A673 (cell line): ENCODE results near the gene SELENON. TPM values are rescaled to one million over a fixed set of nuclear protein-coding genes. Genes with fewer than 3 reads are reported as not detected.

ENCODE experiments used
- BruUV-seq: library from RNA; stranded (reverse); fragments of 400-500 nt; replicated peaks from 2 replicates; lab custom pipeline; 2021; lab: Mats Ljungman, UMichigan
- CTCF ChIA-PET: fragments of 300-600 bp; sonication (Branson Sonifier 250); formaldehyde crosslinking; loops from one replicate; lab custom pipeline; 2022; ENCODE audit warnings: antibody characterized with exemption; lab: Charles Lee
- POLR2A ChIA-PET: fragments of 300-600 bp; sonication (Branson Sonifier 250); formaldehyde crosslinking; loops from one replicate; lab custom pipeline; 2022; ENCODE audit warnings: antibody characterized with exemption; ENCODE audit not compliant: low non-redundant PET; lab: Charles Lee
- DNase-seq: peaks from one replicate; pipeline ENCODE4 v3.0.0-alpha.2; 2015; ENCODE audit warnings: low spot score
- H3K27ac ChIP-seq: fragments of 200-600 bp; sonication (generic); 2 replicates; pipeline ENCODE4 v1.5.1; 2016; ENCODE audit warnings: mixed run types, low read depth, mild to moderate bottlenecking, mixed read lengths, antibody characterized with exemption, low read length; ENCODE audit not compliant: poor library complexity, severe bottlenecking
- H3K27me3 ChIP-seq: fragments of 200-600 bp; sonication (generic); replicated peaks from 2 replicates; pipeline ENCODE4 v1.6.1; 2017; ENCODE audit warnings: mixed run types, low read depth, mild to moderate bottlenecking, mixed read lengths, antibody characterized with exemption, low read length; ENCODE audit not compliant: insufficient read depth, poor library complexity
- H3K36me3 ChIP-seq: fragments of 200-600 bp; sonication (generic); 2 replicates; pipeline ENCODE4 v1.6.1; 2016; ENCODE audit warnings: mixed run types, mild to moderate bottlenecking, mixed read lengths, antibody characterized with exemption, low read length; ENCODE audit not compliant: insufficient read depth, poor library complexity, severe bottlenecking
- H3K4me1 ChIP-seq: fragments of 200-600 bp; sonication (generic); 2 replicates; pipeline ENCODE4 v1.6.1; 2017; ENCODE audit warnings: mixed run types, mild to moderate bottlenecking, mixed read lengths, antibody characterized with exemption, low read length; ENCODE audit not compliant: insufficient read depth, poor library complexity, severe bottlenecking
- H3K4me3 ChIP-seq: fragments of 200-600 bp; sonication (generic); 2 replicates; pipeline ENCODE4 v1.5.1; 2016; ENCODE audit warnings: low read depth, mixed run types, mild to moderate bottlenecking, mixed read lengths, low read length; ENCODE audit not compliant: poor library complexity, severe bottlenecking
- H3K9me3 ChIP-seq: fragments of 200-600 bp; sonication (generic); 2 replicates; pipeline ENCODE4 v1.6.1; 2016; ENCODE audit warnings: mixed run types, low read depth, mild to moderate bottlenecking, mixed read lengths, antibody characterized with exemption, low read length; ENCODE audit not compliant: poor library complexity, severe bottlenecking
- EZH2 ChIP-seq: fragments of 200-600 bp; sonication (generic); IDR thresholded peaks from 2 replicates; pipeline ENCODE4 v1.6.1; 2017; ENCODE audit warnings: borderline replicate concordance, low read depth, mild to moderate bottlenecking, mixed read lengths, antibody characterized with exemption, low read length; ENCODE audit not compliant: poor library complexity, severe bottlenecking
- intact Hi-C: fragments of 100-400 bp; cut with micrococcal nuclease; formaldehyde crosslinking; loops from one replicate; pipeline ENCODE4 v1.10.0; 2022; ENCODE audit not compliant: unreplicated experiment
- total RNA-seq: library from RNA; stranded (reverse); gene quantifications from 2 replicates; pipeline ENCODE4 v1.2.3, GENCODE V29; 2021
- TF ChIP-seq, protein P1 (sequence below): fragments of 300-800, 200-600 bp; sonication (generic); conservative IDR thresholded peaks from 2 replicates; pipeline ENCODE4 v1.5.1; 2017; ENCODE audit warnings: low read depth, mild to moderate bottlenecking, antibody characterized with exemption, low read length, moderate library complexity, mixed read lengths

SELENON gene
- total RNA-seq, 1 experiment from 2014 or later, result 50.4 TPM

DNA sequence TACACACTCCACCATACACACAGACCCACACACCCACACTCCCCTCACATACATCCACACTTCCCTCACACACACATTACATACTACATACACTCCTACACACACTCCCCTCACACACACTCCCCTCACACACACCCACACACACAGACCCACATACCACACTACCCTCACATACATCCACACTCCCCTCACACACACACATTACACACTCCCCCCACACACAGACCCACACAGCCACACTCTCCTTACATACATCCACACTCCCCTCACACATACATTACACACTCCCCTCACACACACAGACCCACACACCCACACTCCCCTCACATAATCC, 32.6 kb upstream of the SELENON start:
- TF ChIP-seq EZH2, result no peak
- TF ChIP-seq, protein P1, sequence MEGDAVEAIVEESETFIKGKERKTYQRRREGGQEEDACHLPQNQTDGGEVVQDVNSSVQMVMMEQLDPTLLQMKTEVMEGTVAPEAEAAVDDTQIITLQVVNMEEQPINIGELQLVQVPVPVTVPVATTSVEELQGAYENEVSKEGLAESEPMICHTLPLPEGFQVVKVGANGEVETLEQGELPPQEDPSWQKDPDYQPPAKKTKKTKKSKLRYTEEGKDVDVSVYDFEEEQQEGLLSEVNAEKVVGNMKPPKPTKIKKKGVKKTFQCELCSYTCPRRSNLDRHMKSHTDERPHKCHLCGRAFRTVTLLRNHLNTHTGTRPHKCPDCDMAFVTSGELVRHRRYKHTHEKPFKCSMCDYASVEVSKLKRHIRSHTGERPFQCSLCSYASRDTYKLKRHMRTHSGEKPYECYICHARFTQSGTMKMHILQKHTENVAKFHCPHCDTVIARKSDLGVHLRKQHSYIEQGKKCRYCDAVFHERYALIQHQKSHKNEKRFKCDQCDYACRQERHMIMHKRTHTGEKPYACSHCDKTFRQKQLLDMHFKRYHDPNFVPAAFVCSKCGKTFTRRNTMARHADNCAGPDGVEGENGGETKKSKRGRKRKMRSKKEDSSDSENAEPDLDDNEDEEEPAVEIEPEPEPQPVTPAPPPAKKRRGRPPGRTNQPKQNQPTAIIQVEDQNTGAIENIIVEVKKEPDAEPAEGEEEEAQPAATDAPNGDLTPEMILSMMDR, result no peak
- Histone ChIP-seq H3K4me3 (no peak overlapping the region), H3K9me3 (no peaks in the 10 kb centered on the region), H3K36me3 (no peaks in the 10 kb centered on the region), H3K27me3 (no peaks in the 10 kb centered on the region), H3K4me1 (peaks cover 14% of the 10 kb centered on the region), H3K27ac (no peak overlapping the region)
- BruUV-seq, result no TSS peak
- no peak for DNase-seq
- intact Hi-C loops, result no loop called here
- POLR2A ChIA-PET, result no interaction called here
- CTCF ChIA-PET, result no interaction called here

DNA sequence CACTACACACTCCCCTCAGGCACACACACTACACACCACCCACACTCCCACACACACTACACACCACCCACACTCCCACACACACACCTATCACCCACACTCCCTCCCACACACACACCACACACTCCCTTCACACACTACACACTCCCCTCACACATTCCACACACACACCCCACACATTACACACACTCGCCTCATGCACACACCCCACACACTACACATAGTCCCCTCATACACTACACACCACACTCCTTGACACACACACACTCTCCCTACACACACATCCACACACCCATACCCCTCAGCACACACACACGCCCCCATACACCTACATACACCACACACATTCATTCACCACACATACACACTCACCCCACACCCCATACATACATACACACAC, 31.0 kb upstream of the SELENON start:
- Histone ChIP-seq H3K27ac (no peak overlapping the region), H3K27me3 (no peaks in the 10 kb centered on the region), H3K4me3 (no peak overlapping the region), H3K36me3 (no peaks in the 10 kb centered on the region), H3K9me3 (no peaks in the 10 kb centered on the region), H3K4me1 (peaks cover 14% of the 10 kb centered on the region)
- no peak for DNase-seq
- no TSS peak for BruUV-seq
- CTCF ChIA-PET, result no interaction called here
- TF ChIP-seq, protein P1, result no peak
- no peak for TF ChIP-seq EZH2
- intact Hi-C loops, result no loop called here
- POLR2A ChIA-PET, result no interaction called here

DNA sequence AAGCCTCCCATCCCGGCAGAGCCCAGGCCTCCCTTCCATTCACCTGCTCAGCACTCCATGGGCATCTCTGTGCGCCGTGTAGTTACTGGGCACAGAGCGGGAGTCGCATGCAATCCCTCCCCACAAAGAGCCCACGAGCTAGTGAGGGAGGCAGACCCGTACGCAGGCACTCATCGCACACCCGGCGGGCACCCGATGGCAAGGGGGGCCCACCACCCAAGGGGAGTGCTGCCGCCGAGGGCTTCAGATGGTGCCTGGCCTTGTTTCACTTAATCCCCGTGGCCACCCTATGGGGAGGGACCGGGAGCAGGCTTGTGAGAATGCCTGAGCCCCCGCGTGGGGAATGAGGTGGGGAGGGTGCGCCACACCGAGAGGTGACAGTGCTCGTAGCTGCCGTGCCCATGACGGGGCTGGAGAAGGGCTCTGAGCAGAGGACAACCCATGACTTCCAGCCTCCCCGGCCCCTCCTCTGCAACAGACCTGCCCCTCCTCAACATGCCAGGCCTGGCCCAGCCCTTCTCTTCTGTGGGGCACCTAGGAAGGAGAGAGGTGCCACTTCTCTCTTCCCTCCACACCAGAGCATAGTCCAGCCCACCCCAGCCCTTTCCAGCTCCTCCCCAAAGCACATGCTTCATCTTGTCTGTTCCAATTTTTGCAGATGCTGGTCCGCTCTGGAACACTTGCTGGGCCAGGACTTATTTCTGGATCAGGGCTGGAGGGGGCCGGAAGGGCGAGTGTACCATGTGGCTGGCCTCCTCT, 30.2 kb upstream of the SELENON start:
- no peak overlapping the region for H3K4me3 ChIP-seq
- no TSS peak for BruUV-seq
- ChIA-PET POLR2A (no interaction called here), CTCF (no interaction called here)
- H3K36me3 ChIP-seq, result no peaks in the 10 kb centered on the region
- no peak for DNase-seq
- no peak overlapping the region for H3K27ac ChIP-seq
- peaks cover 15% of the 10 kb centered on the region for H3K4me1 ChIP-seq
- H3K9me3 ChIP-seq, result no peaks in the 10 kb centered on the region
- H3K27me3 ChIP-seq, result no peaks in the 10 kb centered on the region
- TF ChIP-seq EZH2, result no peak
- TF ChIP-seq, protein P1, result no peak
- intact Hi-C loops, result no loop called here
